Osteoblast (primary cell): ENCODE measurements around the gene LRP1-AS. TPM values are rescaled to one million over a fixed set of nuclear protein-coding genes. Genes with fewer than 3 reads are reported as not detected.
"Not testable (repeated sequence)": the region's sequence is repeated elsewhere in the genome, so short reads cannot be mapped to it uniquely, and the experiment has no call there.

Experiments
- DNase-seq: peaks from one replicate; pipeline ENCODE4 v3.0.0; 2011; ENCODE audit warnings: low spot score, mixed read lengths; ENCODE audit not compliant: insufficient read length; ENCODE audit errors: missing footprints
- H2AFZ ChIP-seq: 2 replicates; pipeline ENCODE4 v1.6.0; 2011; ENCODE audit warnings: mild to moderate bottlenecking, low read length
- H3K27ac ChIP-seq: 2 replicates; pipeline ENCODE4 v1.5.1; 2011; ENCODE audit warnings: mild to moderate bottlenecking, low read depth, low read length, moderate library complexity
- H3K27me3 ChIP-seq: 2 replicates; pipeline ENCODE4 v1.6.0; 2012; ENCODE audit warnings: mild to moderate bottlenecking, control low read depth, inconsistent platforms, low read length, moderate library complexity; ENCODE audit not compliant: insufficient read depth
- H3K36me3 ChIP-seq: 2 replicates; pipeline ENCODE4 v1.5.1; 2011; ENCODE audit warnings: mild to moderate bottlenecking, low read length, control low read depth, moderate library complexity; ENCODE audit not compliant: insufficient read depth
- H3K4me1 ChIP-seq: 2 replicates; pipeline ENCODE4 v1.5.1; 2011; ENCODE audit warnings: mild to moderate bottlenecking, low read length, control low read depth, moderate library complexity; ENCODE audit not compliant: insufficient read depth
- H3K4me2 ChIP-seq: 2 replicates; pipeline ENCODE4 v1.6.0; 2011; ENCODE audit warnings: mild to moderate bottlenecking, low read length; ENCODE audit not compliant: insufficient read depth
- H3K4me3 ChIP-seq: fragments of 200-600 bp; sonication (generic); 3 replicates; pipeline ENCODE4 v1.5.1; 2012; ENCODE audit warnings: mild to moderate bottlenecking, low read length, inconsistent platforms; ENCODE audit not compliant: insufficient read depth
- H3K79me2 ChIP-seq: 2 replicates; pipeline ENCODE4 v1.6.0; 2012; ENCODE audit warnings: mild to moderate bottlenecking, low read length, control low read depth, inconsistent platforms; ENCODE audit not compliant: insufficient read depth
- H3K9me3 ChIP-seq: 2 replicates; pipeline ENCODE4 v1.5.1; 2011; ENCODE audit warnings: low read depth, low read length, control low read depth
- H4K20me1 ChIP-seq: 2 replicates; pipeline ENCODE4 v1.6.0; 2012; ENCODE audit warnings: mild to moderate bottlenecking, low read length, control low read depth; ENCODE audit not compliant: insufficient read depth
- CTCF ChIP-seq: IDR thresholded peaks from 2 replicates; pipeline ENCODE4 v1.5.1; 2011; ENCODE audit warnings: mild to moderate bottlenecking, low read depth, low read length, moderate library complexity; ENCODE audit errors: extremely low read depth
- total RNA-seq: library from RNA; depleted of rRNA; stranded (reverse); fragments of >200 nt; gene quantifications from 2 replicates; pipeline ENCODE4 v1.2.3, GENCODE V29; 2012

The LRP1-AS gene
- total RNA-seq, 1 donor = not detected

- Histone ChIP-seq H3K4me1 (peaks cover 20% of the 10 kb centered on the region), H3K79me2 (peaks cover 4% of the 10 kb centered on the region), H3K4me2 (no peak overlapping the region), H3K9me3 (peaks cover 1% of the 10 kb centered on the region), H4K20me1 (no peaks in the 10 kb centered on the region), H3K4me3 (no peak overlapping the region), H3K27ac (no peak overlapping the region), H3K36me3 (no peaks in the 10 kb centered on the region), H2AFZ (no peak overlapping the region), H3K27me3 (no peaks in the 10 kb centered on the region)
- TF ChIP-seq CTCF = no peak
- DNase-seq = no peak
Observed at GRCh38 chr12:57123813-57124212, 23.6 kb downstream of the LRP1-AS start.

- H3K4me1 ChIP-seq = peaks cover 17% of the 10 kb centered on the region
- H3K27me3 ChIP-seq, H3K27ac ChIP-seq, H4K20me1 ChIP-seq, H3K79me2 ChIP-seq, H3K4me2 ChIP-seq, H3K9me3 ChIP-seq, DNase-seq, H3K36me3 ChIP-seq, H3K4me3 ChIP-seq, H2AFZ ChIP-seq: not testable (repeated sequence)
Observed at GRCh38 chr12:57120718-57121117, 26.7 kb downstream of the LRP1-AS start.

- Histone ChIP-seq H3K79me2 (no peaks in the 10 kb centered on the region), H3K4me3 (no peak overlapping the region), H3K27ac (peak overlapping the region; percentile 56), H3K9me3 (peaks cover 1% of the 10 kb centered on the region), H2AFZ (peak overlapping the region; percentile 81), H3K4me1 (peaks cover 17% of the 10 kb centered on the region), H3K36me3 (no peaks in the 10 kb centered on the region), H3K4me2 (no peak overlapping the region), H4K20me1 (no peaks in the 10 kb centered on the region), H3K27me3 (no peaks in the 10 kb centered on the region)
- no peak for DNase-seq
- TF ChIP-seq CTCF = no peak
Observed at GRCh38 chr12:57119294-57120085, 27.9 kb downstream of the LRP1-AS start.

- H3K4me1 ChIP-seq = peaks cover 17% of the 10 kb centered on the region
- no peak overlapping the region for H3K4me2 ChIP-seq
- H3K27ac ChIP-seq = peak overlapping the region; percentile 56
- TF ChIP-seq CTCF = no peak
- peak overlapping the region; percentile 81 for H2AFZ ChIP-seq
- no peaks in the 10 kb centered on the region for H3K36me3 ChIP-seq
- peaks cover under 1% of the 10 kb centered on the region for H3K9me3 ChIP-seq
- H3K27me3 ChIP-seq = no peaks in the 10 kb centered on the region
- peak; percentile 58 for DNase-seq
- H3K79me2 ChIP-seq = no peaks in the 10 kb centered on the region
- H3K4me3 ChIP-seq = no peak overlapping the region
- no peaks in the 10 kb centered on the region for H4K20me1 ChIP-seq
Observed at GRCh38 chr12:57118711-57119271, 28.6 kb downstream of the LRP1-AS start.
